Testis (tissue), 3 donors: ENCODE data around the gene DNASE1L3. TPM values are rescaled to one million over a fixed set of nuclear protein-coding genes. Genes with fewer than 3 reads are reported as not detected.

Source experiments
- DNase-seq: peaks from one replicate; pipeline ENCODE4 v3.0.0-alpha.2; 2019
- H3K27ac ChIP-seq, 2 donors: fragments of 200-600 bp; sonication (generic); one replicate each; pipeline ENCODE4 v1.5.1; 2019
- H3K27me3 ChIP-seq: fragments of 200-600 bp; sonication (generic); one replicate; pipeline ENCODE4 v1.5.1; 2019
- H3K36me3 ChIP-seq: fragments of 200-600 bp; sonication (generic); one replicate; pipeline ENCODE4 v1.5.1; 2017; ENCODE audit warnings: low read depth; ENCODE audit errors: missing control alignments
- H3K4me1 ChIP-seq: fragments of 200-600 bp; sonication (generic); one replicate; pipeline ENCODE4 v1.5.1; 2019
- H3K4me3 ChIP-seq, 2 donors: fragments of 200-600 bp; sonication (generic); one replicate each; pipeline ENCODE4 v1.5.1; 2017 to 2019
- H3K9me3 ChIP-seq: fragments of 200-600 bp; sonication (generic); one replicate; pipeline ENCODE4 v1.5.1; 2017
- POLR2A ChIP-seq: fragments of 450-650 bp; IDR thresholded peaks from one replicate; pipeline ENCODE4 v1.6.1; 2017; ENCODE audit warnings: antibody characterized with exemption, mild to moderate bottlenecking, moderate library complexity
- WGBS, 2 donors: methylation state at CpG; one replicate each; pipeline ENCODE4 v1.1.5; 2018; 5-methylcytosine and 5-hydroxymethylcytosine counted together
- intact Hi-C: fragments of 100-400 bp; cut with DNase I; formaldehyde crosslinking; loops from one replicate; pipeline ENCODE4 v1.15.1; 2023; ENCODE audit warnings: low total_unique reads
- polyA plus RNA-seq: library from polyadenylated mRNA; stranded (reverse); fragments of 350-450 nt; fragmentation: Illumina TruSeq; extraction: RNeasy Lipid Tissue Mini Kit (QIAGEN cat#74804); gene quantifications from one replicate; pipeline ENCODE4 v1.2.3, GENCODE V29; 2014; ENCODE audit warnings: low read depth, low replicate concordance; ENCODE audit not compliant: insufficient read depth
- total RNA-seq, 2 donors: library from RNA; depleted of rRNA; stranded (reverse); fragments of >200 nt; gene quantifications; one replicate each; pipeline ENCODE4 v1.2.3, GENCODE V29; 2016
- TF ChIP-seq, protein P1 (sequence below), 3 experiments: fragments of 450-650 bp in 2 of 3; fragments of 200-600 bp in 1 of 3; sonication (generic) in 1 of 3; IDR thresholded peaks; one replicate each; pipeline ENCODE4 v1.5.1; 2016 to 2019; ENCODE audit warnings: antibody characterized with exemption in 3 of 3, mild to moderate bottlenecking in 2 of 3, moderate library complexity in 1 of 3

DNASE1L3 gene
- total and polyA plus RNA-seq, 3 donors from 2014 or later: 1.2 to 8.2 (median 3.8) TPM

DNA sequence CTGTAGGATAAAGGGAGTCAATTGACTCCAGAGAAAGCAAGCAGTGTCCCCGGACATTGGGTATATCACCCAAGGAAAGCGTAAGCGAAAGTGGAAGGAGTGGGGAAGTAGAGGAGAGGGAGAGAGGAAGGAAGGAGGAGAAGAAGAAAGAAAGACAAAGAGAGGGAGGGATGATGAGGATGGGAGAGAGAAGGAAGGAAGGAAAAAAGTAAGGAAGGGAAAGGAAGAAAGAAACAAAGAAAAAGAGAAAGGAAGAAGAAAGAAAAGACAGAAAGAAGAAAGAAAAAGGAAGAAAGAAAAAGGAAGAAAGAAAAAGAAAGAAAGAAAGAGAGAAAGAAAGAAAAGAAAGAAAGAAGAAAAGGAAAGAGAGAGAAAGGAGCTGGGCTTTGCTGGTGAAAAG, 839 bp downstream of the DNASE1L3 start:
- no peak for DNase-seq
- H3K36me3 ChIP-seq: no peaks in the 10 kb centered on the region
- H3K4me3 ChIP-seq: no peak overlapping the region
- WGBS, 2 donors: 83 to 91% methylated on average over 3 of the region's 3 CpGs
- no peaks in the 10 kb centered on the region for H3K27me3 ChIP-seq
- intact Hi-C loops: no loop called here
- no peaks in the 10 kb centered on the region for H3K4me1 ChIP-seq
- no peak overlapping the region for H3K27ac ChIP-seq
- TF ChIP-seq, protein P1, sequence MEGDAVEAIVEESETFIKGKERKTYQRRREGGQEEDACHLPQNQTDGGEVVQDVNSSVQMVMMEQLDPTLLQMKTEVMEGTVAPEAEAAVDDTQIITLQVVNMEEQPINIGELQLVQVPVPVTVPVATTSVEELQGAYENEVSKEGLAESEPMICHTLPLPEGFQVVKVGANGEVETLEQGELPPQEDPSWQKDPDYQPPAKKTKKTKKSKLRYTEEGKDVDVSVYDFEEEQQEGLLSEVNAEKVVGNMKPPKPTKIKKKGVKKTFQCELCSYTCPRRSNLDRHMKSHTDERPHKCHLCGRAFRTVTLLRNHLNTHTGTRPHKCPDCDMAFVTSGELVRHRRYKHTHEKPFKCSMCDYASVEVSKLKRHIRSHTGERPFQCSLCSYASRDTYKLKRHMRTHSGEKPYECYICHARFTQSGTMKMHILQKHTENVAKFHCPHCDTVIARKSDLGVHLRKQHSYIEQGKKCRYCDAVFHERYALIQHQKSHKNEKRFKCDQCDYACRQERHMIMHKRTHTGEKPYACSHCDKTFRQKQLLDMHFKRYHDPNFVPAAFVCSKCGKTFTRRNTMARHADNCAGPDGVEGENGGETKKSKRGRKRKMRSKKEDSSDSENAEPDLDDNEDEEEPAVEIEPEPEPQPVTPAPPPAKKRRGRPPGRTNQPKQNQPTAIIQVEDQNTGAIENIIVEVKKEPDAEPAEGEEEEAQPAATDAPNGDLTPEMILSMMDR (IDR thresholded peaks at IDR 0.05): no peak
- no peaks in the 10 kb centered on the region for H3K9me3 ChIP-seq

DNA sequence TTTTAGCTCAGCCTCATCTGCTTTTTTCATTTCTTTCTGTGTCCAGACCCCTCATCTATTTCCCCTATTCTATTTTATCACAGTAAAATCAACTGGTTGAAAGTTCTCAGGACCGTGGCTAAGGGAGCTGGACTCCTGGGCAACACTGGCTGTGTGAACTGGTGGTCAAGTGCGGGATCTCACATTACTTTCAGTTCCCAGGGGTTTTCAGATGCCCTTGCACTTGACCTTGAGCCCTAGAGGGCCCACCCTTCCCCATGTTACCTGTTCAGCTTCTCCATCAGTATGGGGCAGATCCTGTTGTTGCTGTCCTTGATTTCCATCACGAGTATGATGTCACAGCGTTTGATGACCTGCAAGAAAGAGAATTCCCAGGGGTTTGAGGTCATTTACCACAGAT, 2.8 kb downstream of the DNASE1L3 start:
- Histone ChIP-seq H3K27ac (no peak overlapping the region), H3K4me3 (no peak overlapping the region), H3K4me1 (no peaks in the 10 kb centered on the region), H3K9me3 (no peaks in the 10 kb centered on the region), H3K36me3 (no peaks in the 10 kb centered on the region), H3K27me3 (no peaks in the 10 kb centered on the region)
- DNase-seq: no peak
- 87 to 98% methylated on average over 4 of the region's 4 CpGs for WGBS, 2 donors
- no peak for TF ChIP-seq POLR2A
- TF ChIP-seq, protein P1 (IDR thresholded peaks at IDR 0.05): no peak
- intact Hi-C loops: no loop called here

DNA sequence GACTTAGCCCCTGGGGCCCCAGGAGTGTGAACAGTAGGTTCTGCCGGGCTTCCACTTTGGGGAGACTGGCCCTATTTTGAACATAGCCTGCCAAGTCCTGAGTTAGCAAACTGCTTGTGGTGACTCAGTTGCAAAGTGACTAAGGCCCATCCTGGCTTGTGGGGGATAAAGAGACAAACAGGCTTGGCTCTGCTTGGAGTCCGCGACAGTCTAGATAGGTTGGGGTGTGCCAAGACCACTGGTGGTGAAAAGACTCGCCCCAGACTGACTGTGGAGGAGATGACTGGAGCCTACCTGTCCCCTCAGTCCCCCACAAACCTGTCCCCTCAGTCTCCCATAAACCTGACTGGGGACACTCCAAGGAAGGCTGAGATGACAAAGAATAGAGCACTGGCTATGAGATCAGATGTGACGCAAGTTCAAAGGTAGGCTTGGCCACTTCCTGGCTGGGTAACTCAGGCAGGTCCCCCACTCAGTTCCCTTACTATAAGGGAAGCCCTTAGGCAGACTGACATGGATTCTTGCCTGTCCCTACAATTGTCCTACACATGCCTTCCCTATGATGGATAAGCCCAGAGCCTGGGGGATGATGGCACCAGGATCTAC, 4.3 kb downstream of the DNASE1L3 start:
- no peak overlapping the region for H3K27ac ChIP-seq
- no peaks in the 10 kb centered on the region for H3K9me3 ChIP-seq
- WGBS, 2 donors: 75 to 91% methylated on average over 1 to 5 of the region's 5 CpGs
- DNase-seq: no peak
- intact Hi-C loops: no loop called here
- no peaks in the 10 kb centered on the region for H3K27me3 ChIP-seq
- no peaks in the 10 kb centered on the region for H3K4me1 ChIP-seq
- H3K36me3 ChIP-seq: no peaks in the 10 kb centered on the region
- H3K4me3 ChIP-seq: no peak overlapping the region
- TF ChIP-seq, protein P1 (IDR thresholded peaks at IDR 0.05): no peak
- no peak for TF ChIP-seq POLR2A

DNA sequence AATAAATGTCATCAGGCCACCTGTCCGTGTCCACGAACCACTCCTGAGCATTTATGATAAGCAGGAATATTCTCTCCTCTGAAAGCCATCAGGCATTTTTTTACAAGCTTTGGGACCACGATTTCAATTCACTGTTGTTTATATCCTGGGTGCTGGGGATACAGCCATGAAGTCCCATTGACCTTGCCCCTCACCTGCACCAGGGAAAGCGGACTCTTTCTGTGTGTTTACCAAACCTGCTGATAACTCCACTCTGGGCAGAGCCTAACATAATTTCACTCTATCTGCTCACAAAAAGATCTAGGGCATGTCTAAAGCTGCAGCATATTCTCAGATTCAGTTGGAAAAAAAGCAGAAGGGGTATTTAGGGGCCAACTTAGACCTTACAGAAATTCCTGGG, 4.8 kb downstream of the DNASE1L3 start:
- Histone ChIP-seq H3K9me3 (no peaks in the 10 kb centered on the region), H3K27me3 (no peaks in the 10 kb centered on the region), H3K36me3 (no peaks in the 10 kb centered on the region), H3K4me3 (no peak overlapping the region), H3K27ac (no peak overlapping the region), H3K4me1 (no peaks in the 10 kb centered on the region)
- intact Hi-C loops: no loop called here
- TF ChIP-seq POLR2A: no peak
- TF ChIP-seq, protein P1 (IDR thresholded peaks at IDR 0.05): no peak
- DNase-seq: no peak
- WGBS, 2 donors: 85 to 89% methylated on average over 2 to 4 of the region's 4 CpGs

DNA sequence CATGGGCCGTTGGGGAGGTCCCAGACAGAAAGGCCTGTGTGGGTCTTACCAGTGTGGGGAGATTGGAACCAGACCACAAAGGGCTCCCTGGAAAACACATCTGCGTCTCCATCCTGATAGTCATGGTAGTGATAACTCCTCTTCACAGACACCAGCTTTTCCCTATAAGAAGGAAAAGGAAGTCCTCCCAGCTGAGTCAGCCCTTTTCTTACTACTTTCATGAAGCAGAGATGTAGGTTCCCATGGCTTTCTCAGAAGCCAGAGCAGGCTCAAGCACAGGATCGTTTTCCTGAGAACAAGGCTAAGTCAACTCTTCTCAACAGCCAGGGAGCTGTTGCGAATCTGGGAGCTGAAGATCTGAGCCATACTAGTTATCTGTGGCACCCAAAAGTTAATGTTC, 6.1 kb downstream of the DNASE1L3 start:
- DNase-seq: no peak
- Histone ChIP-seq H3K9me3 (no peaks in the 10 kb centered on the region), H3K27me3 (no peaks in the 10 kb centered on the region), H3K27ac (no peak overlapping the region), H3K4me1 (peaks cover 3% of the 10 kb centered on the region), H3K36me3 (no peaks in the 10 kb centered on the region), H3K4me3 (no peak overlapping the region)
- 94 to 96% methylated on average over 4 of the region's 4 CpGs for WGBS, 2 donors
- intact Hi-C loops: no loop called here
- TF ChIP-seq, protein P1 (IDR thresholded peaks at IDR 0.05): no peak
- no peak for TF ChIP-seq POLR2A
